ENCODE data around the gene TACC2. TPM values are rescaled to one million over a fixed set of nuclear protein-coding genes. Genes with fewer than 3 reads are reported as not detected.

TACC2 gene
- total RNA-seq, 8 experiments from 2014 or later: 14.0 to 63.3 (median 31.9) TPM

GRCh38 chr10:122148876-122149560, 160.1 kb downstream of the TACC2 start:
- H3K4me3 ChIP-seq: no peak overlapping the region
- H3K4me1 ChIP-seq (replicated peaks in 1 of 2): peaks cover 24 to 28% of the 10 kb centered on the region in 2 donors
- ATAC-seq (replicated peaks in 6 of 8): peak in 6 of 8 experiments; percentile 3 to 61 (median 50)
- peak overlapping the region; percentile 21 to 78 for H3K27ac ChIP-seq
- in situ Hi-C loops (cut with MboI; ENCODE audit: low pct_unique_long_range_greater_than_20kb in 2 of 9, low sequenced_read_pairs in 9 of 9, unreplicated experiment in 9 of 9): no loop called here
- whole genome bisulfite sequencing, 10 experiments: 0 to 90% (median 30%) methylated on average over 1 to 4 of the region's 15 CpGs; no CpG with 5 or more reads in 6 of the 10 experiments

DNA sequence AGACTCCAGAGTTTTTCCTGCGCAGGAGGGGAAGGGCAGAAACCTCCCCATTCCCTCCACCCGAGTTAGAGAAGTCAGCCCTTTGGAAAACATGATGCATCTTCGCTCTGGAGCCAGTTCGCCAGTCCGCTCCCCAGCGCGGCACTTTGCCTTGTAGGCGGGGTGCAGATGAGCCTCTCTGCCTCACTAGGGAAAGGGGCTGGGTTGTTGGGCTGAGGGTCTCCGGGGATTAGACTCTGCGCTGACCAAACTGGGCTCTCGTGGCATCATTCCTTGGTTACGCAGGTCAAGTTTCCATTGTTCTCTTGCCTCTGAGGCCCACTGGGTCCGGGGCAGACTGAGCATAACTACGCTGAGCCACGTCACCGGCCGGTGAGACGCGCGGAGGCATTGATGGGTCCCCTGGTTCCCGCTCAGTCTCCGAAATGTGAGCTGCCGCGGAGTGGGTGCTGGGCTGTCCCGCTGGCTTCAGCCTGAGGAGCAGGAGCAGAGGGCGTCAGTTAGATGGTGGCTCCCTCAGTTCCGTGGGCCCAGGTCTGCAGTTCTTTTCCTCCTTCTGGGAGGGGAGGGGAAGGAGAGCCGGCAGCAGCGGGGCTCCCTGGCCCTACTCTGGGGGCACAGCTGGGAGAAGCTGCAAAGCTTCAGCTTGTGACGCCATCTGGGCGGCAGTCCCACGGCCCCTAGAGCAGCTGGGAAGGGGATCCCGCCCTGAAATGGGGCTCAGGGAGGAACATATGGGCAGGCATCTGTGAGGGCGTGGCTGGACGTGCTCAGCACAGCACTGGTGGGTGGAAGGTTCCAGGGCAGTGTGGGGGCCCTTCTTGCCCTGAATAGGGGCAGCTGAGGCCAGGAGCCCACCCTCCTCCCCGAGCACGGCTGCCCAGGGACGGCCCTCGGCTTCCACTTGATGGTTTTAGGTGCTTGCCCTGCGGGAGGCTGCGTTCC, 160.9 kb downstream of the TACC2 start:
- Histone ChIP-seq H3K4me3 (no peak overlapping the region), H3K4me1 (replicated peaks in 1 of 2) (peaks cover 29 to 30% of the 10 kb centered on the region in 2 donors), H3K27ac (peak overlapping the region in 1 of 2 donors; percentile 78)
- in situ Hi-C loops (cut with MboI; ENCODE audit: low pct_unique_long_range_greater_than_20kb in 2 of 9, low sequenced_read_pairs in 9 of 9, unreplicated experiment in 9 of 9): no loop called here
- peak; percentile 7 to 70 (median 48) for ATAC-seq (replicated peaks in 6 of 8)
- WGBS, 10 experiments: 76 to 95% (median 90%) methylated on average over 2 to 10 of the region's 41 CpGs; no CpG with 5 or more reads in 4 of the 10 experiments

- Histone ChIP-seq H3K27ac (no peak overlapping the region), H3K4me1 (replicated peaks in 1 of 2) (peaks cover 32 to 37% of the 10 kb centered on the region in 2 donors), H3K4me3 (no peak overlapping the region)
- ATAC-seq (replicated peaks in 6 of 8): no peak
- 94 to 100% (median 100%) methylated on average over 1 to 5 of the region's 5 CpGs; no CpG with 5 or more reads in 4 of the 10 experiments for WGBS, 10 experiments
- in situ Hi-C loops (cut with MboI; ENCODE audit: low pct_unique_long_range_greater_than_20kb in 2 of 9, low sequenced_read_pairs in 9 of 9, unreplicated experiment in 9 of 9): no loop called here
Observed at GRCh38 chr10:122151121-122151694, 162.2 kb downstream of the TACC2 start.

- no peak overlapping the region for H3K4me3 ChIP-seq
- WGBS, 10 experiments: 0 to 100% (median 94%) methylated on average over 2 to 6 of the region's 9 CpGs; no CpG with 5 or more reads in 5 of the 10 experiments
- no peak overlapping the region for H3K27ac ChIP-seq
- H3K4me1 ChIP-seq (replicated peaks in 1 of 2): peaks cover 32 to 44% of the 10 kb centered on the region in 2 donors
- ATAC-seq (replicated peaks in 6 of 8): peak in 3 of 8 experiments; percentile 15 to 64 (median 32)
- in situ Hi-C loops (cut with MboI; ENCODE audit: low pct_unique_long_range_greater_than_20kb in 2 of 9, low sequenced_read_pairs in 9 of 9, unreplicated experiment in 9 of 9): no loop called here
Observed at GRCh38 chr10:122152544-122152943, 163.6 kb downstream of the TACC2 start.

DNA sequence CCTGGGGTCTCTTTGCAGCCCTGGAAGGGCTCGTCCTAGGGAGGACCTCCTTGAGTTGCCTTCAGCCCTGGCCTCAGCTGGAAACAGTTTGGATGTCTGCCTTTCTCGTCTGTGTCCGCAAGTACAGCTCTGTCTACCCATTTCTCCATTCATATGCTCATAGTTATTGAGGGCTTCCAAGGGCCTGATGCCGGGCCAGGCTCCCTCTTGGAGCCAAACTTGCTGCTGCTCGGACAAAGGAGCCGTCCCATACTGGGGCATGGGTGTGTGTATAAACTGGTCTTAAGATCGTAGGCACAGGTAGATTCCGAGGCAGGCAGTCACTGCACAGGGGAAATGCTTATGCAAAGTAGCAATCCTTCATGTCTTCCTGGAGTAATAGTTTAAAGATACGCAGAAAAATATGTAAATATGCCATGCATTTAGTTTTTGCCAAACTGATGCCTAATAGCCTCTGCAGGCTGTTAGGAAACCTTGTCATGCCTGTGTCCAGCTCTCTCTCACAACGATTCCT, 165.1 kb downstream of the TACC2 start:
- Histone ChIP-seq H3K27ac (no peak overlapping the region), H3K4me1 (replicated peaks in 1 of 2) (peaks cover 22 to 33% of the 10 kb centered on the region in 2 donors)
- WGBS, 10 experiments: 0 to 83% (median 44%) methylated on average over 1 to 8 of the region's 10 CpGs; no CpG with 5 or more reads in 1 of the 10 experiments

DNA sequence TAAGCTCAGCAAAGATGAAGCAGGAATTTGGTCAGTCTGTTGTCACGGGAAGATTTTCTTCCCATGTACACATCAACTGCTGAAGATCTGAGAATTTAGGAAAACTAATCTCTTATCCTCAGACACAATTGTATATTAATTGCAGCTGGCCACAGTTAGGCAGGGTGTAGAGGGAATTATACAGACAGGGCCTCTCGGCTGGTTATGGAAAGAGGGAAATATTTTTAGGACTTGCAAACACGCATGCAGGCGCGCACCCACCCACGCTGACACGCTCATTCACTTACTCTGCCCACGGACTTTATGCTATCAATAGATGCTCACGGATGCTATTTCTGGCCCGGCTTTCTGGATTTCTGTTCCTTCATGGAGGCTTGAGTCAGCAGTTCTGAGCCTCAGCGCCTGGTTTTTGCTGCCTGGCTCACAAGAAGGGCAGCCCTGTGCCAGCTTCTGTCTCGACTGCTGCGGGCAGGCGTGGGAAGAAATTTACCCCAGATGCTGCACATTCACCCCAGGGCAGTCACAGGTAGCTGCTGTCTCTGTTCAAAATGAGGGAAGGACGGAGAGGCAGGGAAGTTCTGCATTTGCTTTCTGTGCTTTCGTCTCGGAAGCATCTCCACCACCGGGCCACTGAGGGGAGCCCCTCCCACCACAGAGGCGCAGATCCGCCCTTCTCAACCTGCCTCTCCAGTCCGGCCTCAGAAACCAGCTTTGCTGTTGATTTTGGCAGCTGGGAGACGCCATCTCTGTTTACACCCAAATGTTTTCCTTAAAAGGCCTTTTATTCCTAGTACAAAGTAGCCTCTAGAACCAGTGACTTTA, 165.8 kb downstream of the TACC2 start:
- Histone ChIP-seq H3K4me1 (replicated peaks in 1 of 2) (peaks cover 15 to 30% of the 10 kb centered on the region in 2 donors), H3K4me3 (no peak overlapping the region), H3K27ac (peak overlapping the region in 1 of 2 donors; percentile 42)
- WGBS, 10 experiments: 5 to 100% (median 63%) methylated on average over 1 to 19 of the region's 22 CpGs; no CpG with 5 or more reads in 1 of the 10 experiments
- peak; percentile 28 to 70 (median 59) for ATAC-seq (replicated peaks in 6 of 8)
- in situ Hi-C loops (cut with MboI; ENCODE audit: low pct_unique_long_range_greater_than_20kb in 2 of 9, low sequenced_read_pairs in 9 of 9, unreplicated experiment in 9 of 9): no loop called here

More for the DNA sequence above, 165.1 kb downstream of the TACC2 start:
- no peak overlapping the region for H3K4me3 ChIP-seq
- in situ Hi-C loops (cut with MboI; ENCODE audit: low pct_unique_long_range_greater_than_20kb in 2 of 9, low sequenced_read_pairs in 9 of 9, unreplicated experiment in 9 of 9): no loop called here
- ATAC-seq (replicated peaks in 6 of 8): peak in 2 of 8 experiments; percentile 12 to 24

DNA sequence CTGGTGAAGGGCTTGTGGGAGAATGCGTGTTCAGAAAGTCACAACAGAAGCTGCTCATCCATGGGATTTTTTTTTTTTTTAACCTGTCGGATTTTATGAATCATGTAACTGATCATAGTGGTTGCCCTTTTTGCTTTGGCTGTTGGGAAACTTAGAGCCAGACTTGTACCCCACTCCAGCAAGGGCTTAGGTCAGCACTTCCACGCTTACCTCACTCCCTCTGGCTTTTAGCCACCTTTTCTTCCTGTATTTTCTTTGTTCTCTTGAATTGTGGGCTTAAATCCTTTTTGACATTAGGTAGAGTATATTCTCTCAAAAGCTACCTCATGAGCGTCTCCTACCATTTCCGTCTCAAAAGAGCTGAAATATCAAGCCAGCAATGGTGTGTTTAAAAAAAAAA, 168.5 kb downstream of the TACC2 start:
- ATAC-seq (replicated peaks in 6 of 8): no peak
- Histone ChIP-seq H3K27ac (no peak overlapping the region), H3K4me3 (no peak overlapping the region), H3K4me1 (replicated peaks in 1 of 2) (peaks cover 19 to 33% of the 10 kb centered on the region in 2 donors)
- in situ Hi-C loops (cut with MboI; ENCODE audit: low pct_unique_long_range_greater_than_20kb in 2 of 9, low sequenced_read_pairs in 9 of 9, unreplicated experiment in 9 of 9): no loop called here
- WGBS, 10 experiments: 81 to 100% (median 98%) methylated on average over 2 to 5 of the region's 5 CpGs

GRCh38 chr10:122158362-122158761, 169.4 kb downstream of the TACC2 start:
- 89 to 100% (median 100%) methylated on average over 1 to 3 of the region's 4 CpGs; no CpG with 5 or more reads in 3 of the 10 experiments for WGBS, 10 experiments
- ATAC-seq (replicated peaks in 6 of 8): no peak
- in situ Hi-C loops (cut with MboI; ENCODE audit: low pct_unique_long_range_greater_than_20kb in 2 of 9, low sequenced_read_pairs in 9 of 9, unreplicated experiment in 9 of 9): no loop called here
- peaks cover 21 to 34% of the 10 kb centered on the region in 2 donors for H3K4me1 ChIP-seq (replicated peaks in 1 of 2)
- H3K4me3 ChIP-seq: no peak overlapping the region
- H3K27ac ChIP-seq: no peak overlapping the region

- Histone ChIP-seq H3K4me3 (no peak overlapping the region), H3K4me1 (replicated peaks in 1 of 2) (peaks cover 21 to 31% of the 10 kb centered on the region in 2 donors), H3K27ac (no peak overlapping the region)
- in situ Hi-C loops (cut with MboI; ENCODE audit: low pct_unique_long_range_greater_than_20kb in 2 of 9, low sequenced_read_pairs in 9 of 9, unreplicated experiment in 9 of 9): no loop called here
- ATAC-seq (replicated peaks in 6 of 8): peak in 1 of 8 experiments; percentile 42
- 40 to 80% (median 63%) methylated on average over 1 to 4 of the region's 17 CpGs; no CpG with 5 or more reads in 3 of the 10 experiments for WGBS, 10 experiments
Observed at GRCh38 chr10:122159141-122159970, 170.4 kb downstream of the TACC2 start.

GRCh38 chr10:122161795-122162194, 172.8 kb downstream of the TACC2 start:
- Histone ChIP-seq H3K4me3 (peak overlapping the region in 2 of 5 donors; percentile 78 to 85), H3K27ac (peak overlapping the region in 1 of 2 donors; percentile 95), H3K4me1 (replicated peaks in 1 of 2) (peaks cover 21 to 34% of the 10 kb centered on the region in 2 donors)
- WGBS, 10 experiments: 56 to 93% (median 74%) methylated on average over 1 to 8 of the region's 8 CpGs; no CpG with 5 or more reads in 1 of the 10 experiments
- in situ Hi-C loops (cut with MboI; ENCODE audit: low pct_unique_long_range_greater_than_20kb in 2 of 9, low sequenced_read_pairs in 9 of 9, unreplicated experiment in 9 of 9): no loop called here
- no peak for ATAC-seq (replicated peaks in 6 of 8)

- in situ Hi-C loops (cut with MboI; ENCODE audit: low pct_unique_long_range_greater_than_20kb in 2 of 9, low sequenced_read_pairs in 9 of 9, unreplicated experiment in 9 of 9): no loop called here
- Histone ChIP-seq H3K27ac (peak overlapping the region; percentile 85 to 95), H3K4me3 (peak overlapping the region; percentile 68 to 95 (median 78)), H3K4me1 (replicated peaks in 1 of 2) (peaks cover 31 to 39% of the 10 kb centered on the region in 2 donors)
- WGBS, 10 experiments: 4 to 90% (median 29%) methylated on average over 1 to 7 of the region's 16 CpGs; no CpG with 5 or more reads in 4 of the 10 experiments
- peak in 6 of 8 experiments; percentile 23 to 61 (median 43) for ATAC-seq (replicated peaks in 6 of 8)
Observed at GRCh38 chr10:122162671-122163173, 173.8 kb downstream of the TACC2 start.
